HEK293T (cell line): ENCODE results near the gene ZNF844.

Experiments
- CTCF ChIA-PET: fragments of 350-600 bp; formaldehyde crosslinking; extraction: SDS; loops from one replicate; lab custom pipeline; 2021; ENCODE audit warnings: antibody characterized with exemption, inconsistent platforms; lab: Yijun Ruan, JAX
- POLR2A ChIA-PET: fragments of 350-600 bp; formaldehyde crosslinking; extraction: SDS; loops from one replicate; lab custom pipeline; 2020; ENCODE audit warnings: antibody characterized with exemption, inconsistent platforms; lab: Yijun Ruan, JAX
- DNase-seq: peaks from one replicate; pipeline ENCODE4 v3.0.0; 2012; ENCODE audit warnings: mixed read lengths; ENCODE audit errors: extremely low spot score
- ARNT ChIP-seq: fragments of 450-650 bp; IDR thresholded peaks from 2 replicates; pipeline ENCODE4 v1.6.1; 2017; ENCODE audit warnings: mild to moderate bottlenecking
- BHLHE40 ChIP-seq: fragments of 450-650 bp; IDR thresholded peaks from 2 replicates; pipeline ENCODE4 v1.6.1; 2016; ENCODE audit warnings: mild to moderate bottlenecking, moderate library complexity, borderline replicate concordance
- CTBP1 ChIP-seq: fragments of 450-650 bp; IDR thresholded peaks from 2 replicates; pipeline ENCODE4 v1.6.1; 2016; ENCODE audit warnings: borderline replicate concordance
- ELF4 ChIP-seq: fragments of 450-650 bp; IDR thresholded peaks from 2 replicates; pipeline ENCODE4 v1.6.1; 2017; ENCODE audit warnings: antibody characterized with exemption
- FOXA1 ChIP-seq: fragments of 450-650 bp; IDR thresholded peaks from 2 replicates; pipeline ENCODE4 v1.6.1; 2016; ENCODE audit warnings: mild to moderate bottlenecking
- FOXK2 ChIP-seq: fragments of 450-650 bp; IDR thresholded peaks from 2 replicates; pipeline ENCODE4 v1.6.1; 2016; ENCODE audit warnings: mild to moderate bottlenecking
- FOXM1 ChIP-seq: fragments of 450-650 bp; IDR thresholded peaks from 2 replicates; pipeline ENCODE4 v1.6.1; 2017; ENCODE audit warnings: mild to moderate bottlenecking, borderline replicate concordance
- HDGF ChIP-seq: fragments of 450-650 bp; IDR thresholded peaks from 2 replicates; pipeline ENCODE4 v1.6.1; 2017; ENCODE audit warnings: antibody characterized with exemption, borderline replicate concordance
- L3MBTL2 ChIP-seq: fragments of 450-650 bp; conservative IDR thresholded peaks from 2 replicates; pipeline ENCODE4 v1.6.1; 2016; ENCODE audit warnings: mild to moderate bottlenecking
- LEF1 ChIP-seq: fragments of 450-650 bp; IDR thresholded peaks from 2 replicates; pipeline ENCODE4 v1.6.1; 2017; ENCODE audit warnings: mild to moderate bottlenecking, borderline replicate concordance
- NFRKB ChIP-seq: fragments of 450-650 bp; IDR thresholded peaks from 2 replicates; pipeline ENCODE4 v1.6.1; 2016; ENCODE audit warnings: mild to moderate bottlenecking, moderate library complexity
- SP1 ChIP-seq: fragments of 450-650 bp; IDR thresholded peaks from 2 replicates; pipeline ENCODE4 v1.6.1; 2017
- SUZ12 ChIP-seq: fragments of 450-650 bp; IDR thresholded peaks from 2 replicates; pipeline ENCODE4 v1.6.1; 2016; ENCODE audit warnings: mild to moderate bottlenecking
- TARDBP ChIP-seq: fragments of 450-650 bp; IDR thresholded peaks from 2 replicates; pipeline ENCODE4 v1.6.1; 2016
- ZNF384 ChIP-seq: fragments of 450-650 bp; IDR thresholded peaks from 2 replicates; pipeline ENCODE4 v1.6.1; 2016
- TF ChIP-seq, protein P1 (sequence below): fragments of 450-650 bp; IDR thresholded peaks from 2 replicates; pipeline ENCODE4 v1.6.1; 2016

Gene ZNF844

GRCh38 chr19:12111176-12111575 lies 46.6 kb downstream of the ZNF844 start:
- ChIA-PET CTCF (no interaction called here), POLR2A (no interaction called here)
- DNase-seq: no peak
- TF ChIP-seq L3MBTL2: no peak
- TF ChIP-seq ELF4: no peak
- TF ChIP-seq FOXM1: no peak
- no peak for TF ChIP-seq ZNF384
- no peak for TF ChIP-seq BHLHE40
- no peak for TF ChIP-seq FOXA1
- no peak for TF ChIP-seq SP1
- TF ChIP-seq LEF1: no peak
- no peak for TF ChIP-seq CTBP1
- TF ChIP-seq HDGF: no peak
- no peak for TF ChIP-seq TARDBP
- no peak for TF ChIP-seq FOXK2
- TF ChIP-seq, protein P1, sequence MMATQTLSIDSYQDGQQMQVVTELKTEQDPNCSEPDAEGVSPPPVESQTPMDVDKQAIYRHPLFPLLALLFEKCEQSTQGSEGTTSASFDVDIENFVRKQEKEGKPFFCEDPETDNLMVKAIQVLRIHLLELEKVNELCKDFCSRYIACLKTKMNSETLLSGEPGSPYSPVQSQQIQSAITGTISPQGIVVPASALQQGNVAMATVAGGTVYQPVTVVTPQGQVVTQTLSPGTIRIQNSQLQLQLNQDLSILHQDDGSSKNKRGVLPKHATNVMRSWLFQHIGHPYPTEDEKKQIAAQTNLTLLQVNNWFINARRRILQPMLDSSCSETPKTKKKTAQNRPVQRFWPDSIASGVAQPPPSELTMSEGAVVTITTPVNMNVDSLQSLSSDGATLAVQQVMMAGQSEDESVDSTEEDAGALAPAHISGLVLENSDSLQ: no peak
- TF ChIP-seq NFRKB: no peak
- no peak for TF ChIP-seq ARNT
- no peak for TF ChIP-seq SUZ12

- TF ChIP-seq, protein P1: no peak
- no peak for TF ChIP-seq L3MBTL2
- TF ChIP-seq BHLHE40: no peak
- DNase-seq: no peak
- CTCF ChIA-PET: no interaction called here
- POLR2A ChIA-PET: no interaction called here
Measured at GRCh38 chr19:12111943-12112637, 47.6 kb downstream of the ZNF844 start.

DNA sequence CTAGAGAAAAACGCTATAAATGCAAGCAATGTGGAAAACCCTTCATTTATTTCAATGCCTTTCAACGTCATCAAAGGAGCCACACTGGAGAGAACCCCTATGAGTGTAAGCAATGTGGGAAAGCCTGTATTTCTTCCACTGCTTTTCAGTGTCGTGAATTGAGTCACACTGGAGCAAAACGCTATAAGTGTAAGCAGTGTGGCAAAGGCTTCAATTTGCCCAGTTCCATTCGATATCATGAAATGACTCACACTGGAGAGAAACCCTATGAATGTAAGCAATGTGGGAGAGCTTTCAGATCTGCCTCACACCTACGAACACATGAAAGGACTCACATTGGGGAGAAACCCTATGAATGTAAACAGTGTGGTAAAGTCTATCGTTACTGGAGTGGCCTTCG lies 48.2 kb downstream of the ZNF844 start:
- TF ChIP-seq BHLHE40 (no peak), ELF4 (no peak), SP1 (no peak)
- CTCF ChIA-PET: no interaction called here
- POLR2A ChIA-PET: no interaction called here
- DNase-seq: no peak

DNA sequence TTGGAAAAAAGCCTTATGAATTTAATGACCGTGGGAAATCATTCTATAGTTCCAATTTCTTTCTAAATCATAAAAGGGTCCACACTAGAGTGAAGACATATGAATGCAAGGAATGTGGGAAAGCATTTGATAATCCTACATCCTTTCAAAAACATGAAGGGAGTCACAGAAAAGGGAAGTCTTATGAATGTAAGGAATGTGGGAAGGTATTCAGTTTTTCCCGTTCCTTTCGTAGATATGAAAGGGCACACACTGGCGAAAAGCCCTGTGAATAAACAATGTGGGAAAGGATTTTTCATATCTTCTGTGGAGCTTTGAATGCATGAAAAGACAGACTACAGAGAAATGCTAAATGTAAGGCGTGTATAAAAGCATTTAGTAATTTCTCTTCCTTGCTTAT lies 48.6 kb downstream of the ZNF844 start:
- POLR2A ChIA-PET: no interaction called here
- CTCF ChIA-PET: no interaction called here
- no peak for DNase-seq
- TF ChIP-seq SUZ12 (no peak), LEF1 (no peak), FOXA1 (no peak), FOXM1 (no peak), SP1 (no peak), CTBP1 (no peak), TARDBP (no peak), HDGF (no peak), NFRKB (no peak), L3MBTL2 (no peak), ELF4 (no peak), ARNT (no peak), BHLHE40 (no peak), ZNF384 (no peak), FOXK2 (no peak)
- TF ChIP-seq, protein P1: no peak

DNA sequence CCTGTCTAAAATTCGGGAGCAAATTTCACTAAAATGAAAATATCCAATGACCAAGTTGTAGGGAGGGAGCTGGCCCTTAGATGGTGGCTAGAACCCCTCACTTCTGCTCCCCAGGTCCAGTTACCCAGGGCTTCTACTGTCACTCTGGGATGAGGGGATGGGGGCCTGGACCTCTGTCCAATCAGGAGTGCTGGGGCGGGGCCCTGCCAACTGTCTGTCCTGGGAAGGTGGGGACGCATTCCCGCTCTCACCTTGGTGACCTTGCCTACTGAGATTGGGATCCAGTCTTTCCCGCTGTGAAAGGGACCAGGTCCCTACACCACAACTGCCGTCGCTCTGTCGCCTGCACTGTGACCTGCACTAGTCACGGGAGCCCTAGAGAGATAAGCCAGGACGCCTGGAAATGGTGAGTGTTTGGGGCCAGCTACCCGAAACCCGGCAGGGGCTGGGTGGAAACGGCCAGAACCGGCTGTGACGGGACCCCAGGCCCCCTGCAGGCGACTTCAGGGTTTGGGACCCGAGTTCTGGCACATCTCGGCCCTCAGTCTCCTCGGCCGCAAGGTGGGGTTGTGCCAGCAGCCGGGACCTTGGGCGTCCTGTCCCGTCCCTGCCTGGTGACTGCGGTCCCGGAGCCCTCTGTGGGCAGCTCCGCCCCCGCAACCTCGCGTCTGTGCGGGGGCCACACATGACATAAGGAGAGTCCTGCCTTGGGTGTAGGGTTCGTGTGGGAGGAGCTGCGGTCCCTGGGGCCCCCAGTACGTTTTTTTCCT lies 52.9 kb downstream of the ZNF844 start:
- POLR2A ChIA-PET: no interaction called here

More for the DNA sequence above, 52.9 kb downstream of the ZNF844 start:
- no peak for DNase-seq
- TF ChIP-seq SP1 (no peak), FOXK2 (no peak), SUZ12 (no peak), ARNT (no peak), FOXA1 (no peak), ELF4 (no peak), ZNF384 (no peak), LEF1 (no peak), TARDBP (no peak), BHLHE40 (no peak)
- TF ChIP-seq, protein P1: no peak
- CTCF ChIA-PET: no interaction called here
